Measurements from ENCODE around the gene GOSR1.
"Not testable (repeated sequence)": the region's sequence is repeated elsewhere in the genome, so short reads cannot be mapped to it uniquely, and the experiment has no call there.

Gene GOSR1

GRCh38 chr17:30561766-30562165 is 84.6 kb downstream of the GOSR1 start:
- not testable (repeated sequence) for DNase-seq (ENCODE audit: low read depth, low spot score)

- DNase-seq (ENCODE audit: low read depth, low spot score): peak; percentile 74
Observed at GRCh38 chr17:30563131-30563904, 86.1 kb downstream of the GOSR1 start.

DNA sequence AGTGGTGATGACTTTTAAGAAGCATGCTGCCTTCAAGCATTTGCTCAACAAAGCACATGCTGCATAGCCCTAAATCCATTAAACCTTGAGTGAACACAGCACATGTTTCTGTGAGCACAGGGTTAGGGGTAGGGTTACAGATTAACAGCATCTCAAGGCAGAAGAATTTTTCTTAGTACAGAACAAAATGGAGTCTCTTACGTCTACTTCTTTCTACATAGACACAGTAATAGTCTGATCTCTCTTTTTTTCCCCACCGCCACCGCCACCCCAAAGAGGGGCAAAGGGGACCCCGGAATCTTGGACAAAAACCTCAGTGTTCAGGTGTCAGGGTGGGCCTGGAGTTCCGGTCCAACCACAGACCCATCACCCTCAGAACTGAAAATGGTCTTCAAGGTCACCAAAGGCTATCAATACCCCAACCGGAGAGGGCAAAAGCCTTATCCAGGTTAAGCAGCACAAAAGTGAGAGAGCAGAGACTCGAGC is 86.7 kb downstream of the GOSR1 start:
- DNase-seq (ENCODE audit: low read depth, low spot score): not testable (repeated sequence)

GRCh38 chr17:30564422-30565072 is 87.3 kb downstream of the GOSR1 start:
- DNase-seq (ENCODE audit: low read depth, low spot score): peak; percentile 68

DNA sequence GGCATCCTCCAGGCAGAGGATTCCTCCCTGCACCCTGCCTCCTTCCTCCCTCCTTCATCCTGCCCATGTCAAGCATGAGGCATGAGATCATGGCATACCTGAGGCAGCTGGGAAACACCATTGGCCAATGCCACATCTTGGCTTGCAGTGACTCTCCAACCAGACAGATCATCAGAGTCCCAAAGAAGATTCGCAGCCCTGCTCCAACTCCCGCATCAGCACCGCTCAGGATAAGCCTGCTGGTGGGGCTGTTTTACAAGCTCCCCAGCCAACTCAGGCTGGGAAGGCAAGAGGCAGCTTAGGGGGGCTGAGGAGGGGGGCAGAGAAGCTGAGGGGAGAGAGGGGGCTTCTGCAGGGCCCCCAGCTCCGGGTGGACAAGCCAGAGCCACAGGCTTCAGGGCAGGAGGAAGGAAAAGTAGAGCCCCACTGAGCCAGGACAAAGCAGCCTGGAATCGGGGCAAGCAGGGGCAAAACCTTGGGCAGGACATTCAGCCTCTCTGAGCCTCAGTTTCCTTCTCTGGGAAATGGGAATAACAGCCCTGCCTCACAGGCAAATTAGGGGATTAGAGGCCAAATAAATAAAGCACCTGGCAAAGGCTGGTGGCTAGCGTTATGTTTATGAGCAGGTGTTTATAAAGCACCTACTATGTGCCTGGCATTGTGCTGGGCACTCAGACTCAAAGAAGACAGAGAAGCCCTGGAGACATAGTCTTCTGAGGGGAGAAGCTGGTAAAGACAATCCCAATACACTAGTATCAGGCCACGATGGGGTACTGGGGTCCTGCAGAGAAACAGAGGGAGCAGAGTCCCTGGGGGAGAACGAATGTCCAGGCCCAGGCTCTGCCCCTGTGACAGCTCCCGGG is 88.1 kb downstream of the GOSR1 start:
- DNase-seq (ENCODE audit: low read depth, low spot score): peak; percentile 84

- not testable (repeated sequence) for DNase-seq (ENCODE audit: low read depth, low spot score)
Observed at GRCh38 chr17:30566104-30566503, 88.9 kb downstream of the GOSR1 start.

DNA sequence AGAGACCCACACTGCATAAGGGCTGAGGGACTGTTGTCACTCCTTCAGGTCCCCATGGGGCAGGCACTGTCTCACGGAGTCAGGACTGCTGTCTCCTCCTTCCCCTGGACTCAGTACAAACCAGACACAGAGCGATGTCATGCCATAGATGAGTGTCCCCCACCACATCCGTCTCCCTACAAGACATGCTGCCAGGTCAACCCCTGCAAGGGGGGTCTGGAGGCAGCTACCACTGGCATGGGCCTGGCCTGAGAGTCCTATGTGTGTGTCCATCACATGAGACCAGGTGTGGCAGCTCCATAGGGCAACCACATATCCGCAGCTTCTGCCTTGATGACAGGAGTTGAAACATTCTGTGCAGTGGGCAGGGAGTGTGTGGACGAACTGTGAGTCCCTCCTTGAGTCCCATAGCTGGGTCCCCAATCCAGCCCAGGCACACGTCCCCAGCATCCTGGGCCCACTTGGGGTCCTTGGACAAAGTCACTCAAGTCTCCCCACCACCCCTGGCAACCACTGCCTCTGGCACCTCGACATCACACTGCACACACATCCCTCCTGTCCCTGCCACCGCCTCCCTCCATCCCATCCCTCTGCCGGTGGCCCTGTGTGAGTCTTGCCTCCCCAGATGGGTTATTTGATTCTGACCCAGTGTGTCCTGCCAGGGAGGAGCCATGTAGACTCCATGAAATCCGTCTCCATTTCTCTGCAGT is 89.5 kb downstream of the GOSR1 start:
- not testable (repeated sequence) for DNase-seq (ENCODE audit: low read depth, low spot score)

DNA sequence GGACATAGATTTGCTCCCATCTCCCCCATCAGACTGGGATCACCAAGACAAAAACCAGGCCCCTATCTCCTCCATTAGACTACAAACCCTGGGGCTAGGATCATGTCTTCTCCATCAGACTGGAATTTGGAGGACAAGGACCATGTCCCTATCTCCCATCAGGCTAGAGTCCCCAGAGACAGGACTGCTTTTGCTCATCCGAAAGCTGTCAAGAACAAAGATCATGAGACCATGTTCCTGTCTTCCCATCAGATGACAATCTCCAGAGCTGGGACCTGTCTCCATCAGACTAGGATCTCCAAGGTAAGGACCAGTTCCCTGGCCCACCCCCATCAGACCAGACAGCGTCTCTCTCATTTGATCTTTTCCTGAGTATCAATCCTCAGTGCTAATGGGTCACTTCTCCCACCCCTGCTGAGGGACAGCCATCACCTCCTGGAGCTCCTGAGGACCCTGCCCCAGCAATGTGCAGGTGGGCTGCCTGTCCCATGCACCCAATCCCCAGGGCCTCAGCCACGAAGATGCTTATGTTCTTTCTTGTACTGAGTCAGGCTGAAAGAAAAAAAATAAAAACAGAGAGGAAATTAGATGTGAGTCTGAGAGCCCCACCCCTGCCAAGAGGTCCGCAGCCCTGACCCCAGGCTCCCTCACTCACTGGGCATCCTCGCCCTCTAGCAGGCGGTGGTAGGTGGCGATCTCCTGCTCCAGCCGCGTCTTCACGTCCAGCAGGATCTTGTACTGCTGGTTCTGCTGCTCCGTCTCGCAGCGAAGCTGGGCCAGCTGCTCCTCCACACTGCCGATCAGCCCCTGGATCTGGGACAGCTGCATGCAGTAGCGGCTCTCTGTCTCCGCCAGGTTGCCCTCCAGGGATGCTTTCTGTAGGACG is 90.3 kb downstream of the GOSR1 start:
- DNase-seq (ENCODE audit: low read depth, low spot score): peak; percentile 60

- DNase-seq (ENCODE audit: low read depth, low spot score): no peak
Observed at GRCh38 chr17:30568117-30568430, 90.9 kb downstream of the GOSR1 start.

DNA sequence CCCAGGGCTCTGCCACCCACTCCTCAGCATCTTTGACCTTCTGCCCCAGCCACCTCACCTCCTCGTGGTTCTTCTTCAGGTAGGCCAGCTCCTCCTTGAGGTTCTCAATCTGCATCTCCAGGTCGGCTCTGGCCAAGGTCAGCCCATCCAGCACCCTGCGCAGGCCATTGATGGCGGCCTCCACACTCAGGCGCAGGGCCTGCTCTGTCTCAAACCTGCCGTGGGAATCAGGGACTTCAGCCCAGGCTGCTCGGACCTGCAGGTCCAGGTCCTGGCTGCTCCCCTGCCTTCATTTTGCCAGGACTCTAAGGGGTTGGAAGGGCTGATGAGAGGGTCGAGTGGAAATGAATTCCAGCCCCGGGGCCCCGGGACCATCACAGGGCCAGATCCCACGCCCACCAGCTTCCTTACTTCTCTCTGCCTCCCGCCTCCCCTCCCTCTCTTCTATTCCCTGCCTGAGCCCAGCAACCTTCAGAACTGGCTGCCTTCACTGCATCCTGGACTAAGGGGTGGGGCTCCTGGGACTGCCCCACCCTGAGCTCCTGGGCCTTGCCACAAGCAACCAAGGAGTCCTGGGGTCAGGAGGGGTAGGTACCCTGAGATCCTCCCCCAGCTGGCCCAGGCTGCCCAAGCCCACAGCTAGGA is 92.4 kb downstream of the GOSR1 start:
- not testable (repeated sequence) for DNase-seq (ENCODE audit: low read depth, low spot score)

- DNase-seq (ENCODE audit: low read depth, low spot score): no peak
Observed at GRCh38 chr17:30570191-30570590, 93.0 kb downstream of the GOSR1 start.

DNA sequence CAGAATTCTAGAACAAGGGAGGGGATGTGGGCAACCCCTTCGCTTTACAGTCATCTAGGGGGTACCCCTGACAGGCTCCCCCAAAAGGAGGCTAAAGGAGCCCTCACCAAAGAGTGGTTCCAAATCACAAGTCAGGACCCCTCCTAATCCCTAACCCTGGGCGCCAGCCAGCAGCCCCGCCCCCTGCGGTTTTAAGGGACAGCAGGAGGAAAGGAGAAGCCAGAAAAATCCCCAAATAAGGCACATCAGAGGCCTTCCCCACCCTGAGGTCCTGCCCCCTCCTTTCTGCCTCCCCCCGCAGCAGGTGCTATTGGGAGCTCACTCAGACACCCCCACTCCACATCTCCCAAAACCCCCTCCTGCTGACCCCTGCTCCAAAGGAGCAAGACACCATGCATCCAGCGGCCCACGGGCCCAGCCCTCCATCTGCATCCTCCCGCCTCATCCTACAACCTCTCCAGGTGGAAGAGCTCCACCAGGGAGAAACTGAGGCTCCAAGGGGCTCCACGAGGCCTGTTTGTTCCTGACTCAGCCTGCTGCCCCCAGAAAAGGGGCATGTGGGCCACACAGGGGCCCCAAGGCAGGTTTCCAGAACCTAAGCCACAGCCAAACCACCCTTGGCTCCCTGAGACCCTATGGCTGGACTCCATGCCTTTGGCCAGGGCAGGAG is 93.5 kb downstream of the GOSR1 start:
- no peak for DNase-seq (ENCODE audit: low read depth, low spot score)

DNA sequence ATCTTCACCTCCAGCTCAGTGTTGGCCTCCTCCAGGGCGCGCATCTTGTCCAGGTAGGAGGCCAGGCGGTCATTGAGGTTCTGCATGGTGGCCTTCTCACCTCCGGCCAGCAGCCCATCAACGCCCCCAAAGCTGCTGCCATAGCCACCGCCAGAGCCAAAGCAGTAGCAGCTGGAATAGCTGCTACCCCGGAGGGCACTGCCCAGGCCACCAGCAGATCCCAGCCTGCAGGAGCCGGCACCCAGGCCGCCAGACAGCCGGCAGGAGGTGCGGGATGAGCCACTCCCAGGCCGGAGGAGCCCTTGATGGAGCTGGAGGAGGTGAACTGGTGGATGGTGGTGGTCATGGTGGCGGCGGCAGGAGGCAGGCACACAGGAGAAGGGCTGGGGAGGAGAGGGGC is 94.2 kb downstream of the GOSR1 start:
- DNase-seq (ENCODE audit: low read depth, low spot score): not testable (repeated sequence)

DNA sequence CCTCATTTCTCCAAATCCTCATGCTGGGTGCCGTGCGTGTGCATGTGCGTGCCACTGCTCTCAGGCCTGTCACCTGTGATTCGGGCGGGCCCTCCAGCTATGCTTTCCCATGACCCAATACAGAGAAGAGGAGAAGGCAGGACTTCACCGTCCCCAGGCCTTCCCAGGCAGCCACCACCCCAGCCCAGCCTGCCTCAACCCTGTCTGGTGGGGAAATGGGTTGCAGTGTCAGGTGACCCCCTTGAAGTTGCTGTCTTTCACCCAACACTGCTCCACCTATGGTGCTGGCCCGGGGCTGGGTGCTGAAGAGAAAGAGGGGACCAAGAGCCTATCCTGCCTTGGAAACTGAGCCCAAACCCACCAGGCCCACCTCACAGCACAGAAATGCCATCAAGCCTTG is 94.7 kb downstream of the GOSR1 start:
- no peak for DNase-seq (ENCODE audit: low read depth, low spot score)

DNA sequence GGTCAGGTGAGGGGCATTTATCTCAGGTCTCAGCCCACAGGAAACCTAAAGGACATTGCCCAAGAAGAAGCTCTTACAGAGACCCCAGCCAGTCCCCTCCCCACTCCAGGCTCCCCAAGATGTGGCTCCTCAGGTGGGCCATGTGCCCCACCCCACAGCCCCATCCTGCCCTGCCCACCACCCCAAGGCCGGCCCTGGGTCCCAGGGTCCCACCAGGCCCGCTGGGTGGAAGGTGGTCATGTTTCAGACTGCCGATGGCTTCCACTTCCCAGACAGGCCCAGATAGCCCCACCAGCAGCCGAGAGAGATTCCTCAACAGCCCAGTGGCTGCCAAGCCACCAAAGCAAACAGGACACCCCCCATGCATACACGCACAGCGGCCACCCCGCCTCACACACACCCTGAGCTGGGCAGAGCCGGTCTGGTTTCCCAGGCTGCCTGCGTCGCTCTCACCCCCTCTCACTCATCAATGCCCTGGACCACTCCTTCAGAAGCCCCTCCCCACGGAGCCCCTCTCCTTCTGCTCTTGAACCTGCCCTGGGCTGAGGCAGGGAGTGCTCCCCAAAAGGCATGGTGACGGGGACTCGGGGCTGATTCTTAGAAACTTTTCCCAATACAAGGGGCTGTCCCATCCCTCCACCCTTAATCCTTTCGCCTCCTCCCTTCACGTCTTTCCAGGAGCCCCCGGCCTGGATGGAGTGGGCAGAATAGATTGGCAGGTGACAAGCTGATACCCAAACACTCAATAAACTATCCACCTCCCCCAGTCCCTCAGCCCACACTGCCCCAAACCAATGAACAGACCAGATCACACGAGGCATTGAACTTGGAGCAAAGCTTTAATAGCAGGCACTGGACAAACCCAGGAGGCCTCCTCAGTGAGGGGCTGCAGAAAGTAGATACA is 95.7 kb downstream of the GOSR1 start:
- not testable (repeated sequence) for DNase-seq (ENCODE audit: low read depth, low spot score)

- DNase-seq (ENCODE audit: low read depth, low spot score): no peak
Observed at GRCh38 chr17:30573603-30574175, 96.5 kb downstream of the GOSR1 start.

- not testable (repeated sequence) for DNase-seq (ENCODE audit: low read depth, low spot score)
Observed at GRCh38 chr17:30574309-30574708, 97.1 kb downstream of the GOSR1 start.

GRCh38 chr17:30574806-30575205 is 97.6 kb downstream of the GOSR1 start:
- DNase-seq (ENCODE audit: low read depth, low spot score): not testable (repeated sequence)

All from ELF-1 (cell line).